ENCODE data around the gene GPR65.
"Not testable (repeated sequence)": the region's sequence is repeated elsewhere in the genome, so short reads cannot be mapped to it uniquely, and the experiment has no call there.

The GPR65 gene

DNA sequence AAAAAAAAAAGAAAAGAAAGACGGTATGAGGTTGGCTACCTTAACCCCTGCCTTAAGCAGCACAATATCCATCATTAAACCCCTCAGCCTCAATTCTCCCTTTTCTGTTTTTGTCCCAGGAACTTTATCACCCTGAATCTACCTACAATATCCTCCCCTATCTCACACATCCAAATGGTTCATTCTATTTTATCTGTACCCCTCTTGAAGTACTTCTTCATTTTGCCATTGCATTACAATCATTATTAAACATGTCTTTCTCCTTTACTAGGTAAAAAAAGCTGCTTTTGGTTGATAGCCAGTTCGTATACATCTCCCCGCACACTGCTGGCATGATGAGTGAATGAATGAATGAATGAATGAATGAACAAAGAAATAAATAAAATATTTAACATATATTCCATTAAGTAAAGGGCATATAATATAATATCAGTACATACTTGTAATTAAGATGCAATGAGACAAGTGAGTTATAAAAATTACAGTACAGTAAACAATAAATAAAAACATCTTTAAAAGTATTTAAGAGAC is 364 bp upstream of the GPR65 start:
- no peak for DNase-seq (ENCODE audit: low spot score)

DNA sequence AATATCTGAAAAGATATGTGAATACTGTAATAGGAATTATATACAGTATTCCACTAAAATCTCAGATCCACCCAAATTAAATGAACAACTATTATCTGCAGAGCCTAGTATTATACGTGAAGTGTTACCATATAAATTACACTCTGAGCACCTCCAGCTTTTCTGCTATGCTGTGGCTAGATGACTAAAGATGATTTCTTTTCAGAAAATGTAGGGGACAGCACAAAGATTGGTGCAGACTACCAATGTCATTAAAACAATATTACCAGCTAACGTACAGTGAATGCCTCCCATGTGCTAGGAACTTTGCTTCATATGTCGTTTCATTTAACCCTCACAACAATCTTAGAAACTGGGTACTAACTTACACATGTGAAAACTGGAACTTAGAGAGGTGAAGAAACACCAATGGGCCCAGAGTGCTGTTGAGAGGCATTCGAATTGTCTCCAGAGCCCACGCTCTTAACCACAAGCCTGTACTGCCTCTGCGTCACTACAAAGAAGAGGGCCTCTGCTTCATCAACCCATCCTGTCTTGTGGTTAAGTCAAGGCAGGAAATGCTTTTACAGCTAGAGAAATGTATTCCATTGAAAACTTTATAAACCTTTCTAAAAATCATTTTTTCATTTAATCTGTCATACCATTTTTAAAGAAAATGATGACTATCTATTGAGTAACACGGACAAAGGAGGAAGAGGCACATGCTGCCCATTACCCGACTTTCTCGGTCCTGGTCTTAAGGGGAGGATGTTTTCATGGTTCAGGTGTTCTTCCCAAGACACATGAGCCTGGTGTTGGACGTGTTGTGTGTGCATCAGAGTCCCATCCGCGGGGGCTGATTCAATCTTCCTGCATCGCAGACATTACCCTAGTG is 1.3 kb downstream of the GPR65 start:
- DNase-seq (ENCODE audit: low spot score): no peak

DNA sequence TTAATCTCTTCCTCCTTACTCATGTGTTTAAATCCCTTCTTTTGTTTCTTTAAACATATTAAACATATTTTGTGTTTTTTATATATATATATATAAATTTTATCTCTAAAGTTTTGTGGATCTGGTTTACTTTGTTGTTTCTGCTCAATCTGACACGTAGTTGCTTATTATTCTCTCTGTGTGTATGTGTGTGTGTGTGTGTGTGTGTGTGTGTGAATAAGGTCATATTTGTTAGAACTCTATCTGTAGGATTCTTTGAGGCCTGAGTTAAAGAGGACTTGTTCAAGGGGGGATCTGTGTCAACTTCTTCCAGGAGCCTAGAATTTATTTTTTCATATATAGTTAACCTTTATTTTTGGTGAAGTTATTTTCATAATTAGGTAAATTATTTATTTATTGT is 2.7 kb downstream of the GPR65 start:
- no peak for DNase-seq (ENCODE audit: low spot score)

DNA sequence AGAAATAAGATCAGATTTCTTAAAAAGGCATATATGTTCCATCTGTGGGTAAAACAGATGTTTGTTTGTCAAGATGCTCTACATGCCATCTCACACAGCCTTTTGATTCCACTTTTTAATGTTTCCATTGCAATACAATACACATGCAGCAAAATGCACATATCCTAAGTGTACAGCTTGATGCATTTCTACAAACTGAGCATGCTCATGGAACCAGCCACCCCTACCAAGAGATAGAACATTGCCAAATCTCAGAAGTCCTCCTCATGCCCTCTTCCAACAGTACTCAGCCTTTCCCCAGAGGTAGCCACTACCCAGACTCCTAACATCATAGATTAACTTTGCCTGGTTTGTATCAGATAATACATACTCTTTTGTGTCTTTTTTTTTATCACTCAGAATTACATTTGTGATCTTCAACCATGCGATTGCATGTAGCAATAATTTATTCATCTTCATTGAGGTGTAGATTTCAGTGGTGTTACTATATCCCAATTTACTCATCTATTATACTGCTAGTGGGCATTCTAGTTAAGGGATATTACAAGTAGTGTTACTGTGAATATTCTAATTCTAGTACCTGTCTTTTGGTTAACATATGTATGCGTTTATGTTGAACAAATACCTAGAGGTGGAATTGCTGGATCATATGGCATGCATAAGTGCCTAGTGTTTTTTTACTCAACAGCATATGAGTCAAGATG is 3.3 kb downstream of the GPR65 start:
- DNase-seq (ENCODE audit: low spot score): no peak

DNA sequence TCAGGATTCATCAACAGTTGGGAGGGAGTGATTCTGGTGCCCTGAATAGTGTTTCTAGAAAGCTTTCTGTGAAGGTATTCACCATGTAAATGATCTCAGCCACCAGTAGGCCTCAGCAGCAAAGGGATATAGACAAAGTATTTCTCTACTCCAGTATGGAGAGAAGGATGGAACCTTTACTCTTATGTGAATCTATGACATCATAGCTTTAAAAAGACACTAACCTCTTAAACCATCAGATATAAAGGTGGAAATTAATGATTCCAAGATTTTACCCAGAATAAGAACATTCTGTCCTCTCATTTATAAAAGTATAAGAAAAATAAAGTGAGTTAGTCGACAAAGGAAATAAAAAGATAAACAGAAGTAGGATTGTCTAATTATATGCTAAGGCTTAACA is 4.6 kb downstream of the GPR65 start:
- no peak for DNase-seq (ENCODE audit: low spot score)

DNA sequence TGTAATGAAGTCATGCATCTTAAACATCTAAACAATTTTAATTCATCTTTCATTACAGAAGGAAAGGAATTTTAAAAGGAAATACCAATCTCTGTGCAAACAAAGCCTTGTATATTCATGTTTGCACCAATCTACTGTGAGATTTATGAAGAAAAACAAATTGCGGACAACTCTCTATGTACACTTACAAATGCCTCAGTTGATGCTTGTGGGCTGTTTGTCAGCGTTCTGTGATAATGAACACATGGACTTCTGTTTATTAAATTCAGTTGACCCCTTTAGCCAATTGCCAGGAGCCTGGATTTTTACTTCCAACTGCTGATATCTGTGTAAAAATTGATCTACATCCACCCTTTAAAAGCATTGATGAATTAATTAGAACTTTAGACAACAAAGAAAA is 5.4 kb downstream of the GPR65 start:
- no peak for DNase-seq (ENCODE audit: low spot score)

DNA sequence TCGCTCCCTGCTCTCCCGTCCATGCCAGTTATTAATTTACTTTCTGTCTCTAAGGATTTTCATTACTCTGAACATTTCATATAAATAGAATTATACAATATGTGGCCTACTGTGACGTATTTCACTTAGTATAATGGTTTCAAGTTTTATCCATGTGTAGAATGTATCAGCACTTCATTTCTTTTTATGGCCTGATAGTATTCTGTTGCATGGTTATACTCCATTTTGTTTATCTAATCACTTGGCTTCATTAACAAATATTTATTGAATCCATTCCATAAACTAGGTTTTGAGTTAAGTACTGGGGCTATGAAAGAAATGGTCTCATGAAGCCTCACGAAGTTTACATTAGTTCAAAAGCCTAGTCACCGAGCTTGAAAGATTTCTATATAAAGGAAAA is 7.6 kb downstream of the GPR65 start:
- no peak for DNase-seq (ENCODE audit: low spot score)

DNA sequence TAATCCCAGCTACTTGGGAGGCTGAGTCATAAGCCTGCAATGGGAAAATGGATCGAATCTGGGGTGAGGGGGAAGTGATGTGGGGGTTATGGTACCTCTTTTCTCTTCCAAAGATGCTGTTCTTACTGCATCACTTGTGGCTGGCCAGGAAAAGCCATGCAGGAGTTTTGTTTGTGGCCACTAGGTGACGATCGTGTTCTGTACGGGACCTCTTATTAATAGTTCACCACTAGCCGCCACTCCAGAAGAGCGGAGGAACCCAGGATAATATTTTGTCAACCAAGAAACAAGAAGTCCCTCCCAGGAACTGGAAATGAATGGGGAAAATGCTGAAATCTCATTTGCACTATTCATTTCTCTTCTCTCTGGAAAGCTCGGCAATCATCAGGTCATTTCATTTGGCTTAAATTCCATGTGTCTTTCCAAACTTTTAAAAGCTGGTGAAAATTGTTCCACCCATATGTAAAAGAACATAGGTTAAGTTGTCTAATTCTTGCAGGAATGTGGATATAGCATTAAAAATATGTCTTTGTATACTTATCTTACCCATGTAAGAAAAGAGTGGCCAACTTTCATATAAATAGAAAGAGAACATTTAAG is 8.9 kb downstream of the GPR65 start:
- DNase-seq (ENCODE audit: low spot score): peak; percentile 78

DNA sequence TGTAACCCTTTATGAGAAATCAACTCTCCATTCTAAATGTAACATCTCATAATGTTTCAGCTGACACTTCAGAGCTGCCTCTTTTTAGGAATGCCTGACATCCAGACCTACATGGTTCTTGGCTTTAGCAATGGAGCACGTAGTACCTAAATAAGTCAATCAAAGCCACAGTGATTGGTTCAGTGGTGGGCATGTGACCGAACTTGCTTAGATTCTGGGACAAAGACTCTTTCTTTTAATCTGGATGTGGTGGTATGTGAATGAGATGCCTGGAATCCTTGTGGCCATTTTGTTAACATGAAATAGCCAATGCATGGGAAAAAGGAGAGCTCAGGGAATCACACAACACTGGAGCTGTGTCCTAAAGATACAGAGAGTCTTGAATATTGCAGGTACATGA is 11.8 kb downstream of the GPR65 start:
- no peak for DNase-seq (ENCODE audit: low spot score)

DNA sequence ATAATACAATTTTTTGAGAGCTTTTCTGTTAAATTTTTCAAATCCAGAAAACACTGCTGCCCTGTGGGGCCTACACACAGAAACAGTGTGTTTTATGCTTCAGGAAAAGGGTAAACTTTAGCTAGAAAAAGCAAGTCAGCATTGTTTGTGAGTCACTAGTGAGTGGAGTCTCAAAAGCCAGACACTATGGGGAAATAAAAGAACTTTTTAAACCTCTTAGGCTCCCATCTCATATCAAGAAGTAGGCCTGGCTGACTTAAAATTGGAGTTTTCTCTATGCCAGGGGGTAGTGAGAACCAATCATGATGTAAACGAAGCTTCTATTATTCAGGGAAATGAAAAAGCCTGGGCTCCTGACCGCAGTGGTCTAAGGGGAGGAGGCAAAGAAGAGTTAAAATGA is 12.6 kb downstream of the GPR65 start:
- no peak for DNase-seq (ENCODE audit: low spot score)

DNA sequence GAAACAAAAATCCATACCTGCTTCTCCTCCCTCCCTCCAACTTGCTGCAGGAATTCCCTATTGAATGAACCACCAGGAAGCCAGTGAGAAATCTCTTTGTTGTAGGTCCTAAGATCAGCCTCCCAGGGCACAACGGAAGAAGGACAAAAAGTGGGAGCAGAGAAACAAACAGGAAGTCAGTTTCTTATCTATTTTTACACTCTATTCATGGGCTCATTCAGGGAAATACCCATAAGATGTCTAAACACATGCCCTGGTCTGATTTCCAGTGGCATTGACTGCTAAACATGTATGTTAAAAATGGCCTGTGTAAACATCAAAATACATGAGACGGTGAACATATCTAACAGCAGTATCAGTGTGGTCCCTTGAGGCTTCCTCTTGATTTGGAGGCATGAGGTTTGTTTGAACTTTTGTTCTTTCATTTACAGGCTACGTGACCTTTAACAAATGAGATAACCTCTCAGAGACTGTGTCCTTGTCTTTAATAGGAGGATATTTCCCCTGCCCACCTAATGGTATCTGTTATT is 18.8 kb downstream of the GPR65 start:
- no peak for DNase-seq (ENCODE audit: low spot score)

DNA sequence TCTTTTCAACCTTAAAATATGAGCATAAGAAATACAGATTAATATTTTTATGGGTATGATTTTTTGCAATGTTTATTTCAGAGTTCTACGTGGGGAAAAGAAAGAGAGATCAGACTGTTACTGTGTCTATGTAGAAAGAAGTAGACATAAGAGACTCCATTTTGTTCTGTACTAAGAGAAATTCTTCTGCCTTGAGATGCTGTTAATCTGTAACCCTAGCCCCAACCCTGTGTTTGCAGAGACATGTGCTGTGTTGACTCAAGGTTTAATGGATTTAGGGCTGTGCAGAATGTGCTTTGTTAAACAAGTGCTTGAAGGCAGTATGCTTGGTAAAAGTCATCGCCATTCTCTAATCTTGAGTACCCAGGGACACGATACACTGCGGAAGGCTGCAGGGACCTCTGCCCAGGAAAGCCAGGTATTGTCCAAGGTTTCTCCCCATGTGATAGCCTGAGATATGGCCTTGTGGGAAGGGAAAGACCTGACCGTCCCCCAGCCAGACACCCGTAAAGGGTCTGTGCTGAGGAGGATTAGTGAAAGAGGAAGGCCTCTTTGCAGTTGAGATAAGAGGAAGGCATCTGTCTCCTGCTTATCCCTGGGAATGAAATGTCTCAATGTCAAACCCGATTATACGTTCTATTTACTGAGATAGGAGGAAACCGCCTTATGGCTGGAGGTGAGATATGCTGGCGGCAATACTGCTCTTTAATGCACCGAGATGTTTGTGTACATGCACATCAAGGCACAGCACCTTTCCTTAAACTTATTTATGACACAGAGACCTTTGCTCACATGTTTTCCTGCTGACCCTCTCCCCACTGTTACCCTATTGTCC is 19.5 kb downstream of the GPR65 start:
- DNase-seq (ENCODE audit: low spot score): not testable (repeated sequence)

DNA sequence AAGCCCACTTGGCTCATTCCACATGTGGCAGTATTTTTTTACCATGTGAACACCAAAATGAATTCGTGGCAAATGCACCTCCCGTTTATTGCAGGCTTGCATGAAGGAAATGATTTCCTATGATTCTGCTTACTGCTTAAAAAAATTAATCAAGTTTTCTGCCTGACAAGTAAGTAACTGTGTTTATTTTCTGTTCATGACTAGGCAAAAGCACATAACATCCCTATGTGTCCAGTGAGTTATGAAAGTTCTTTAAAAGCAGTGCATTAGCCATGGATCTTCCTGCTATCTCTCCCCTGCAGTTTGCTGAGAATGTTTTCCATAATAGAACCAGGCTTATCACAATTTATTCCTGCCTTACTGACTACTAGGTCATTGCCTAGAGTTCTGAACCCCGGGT is 20.4 kb downstream of the GPR65 start:
- DNase-seq (ENCODE audit: low spot score): no peak

DNA sequence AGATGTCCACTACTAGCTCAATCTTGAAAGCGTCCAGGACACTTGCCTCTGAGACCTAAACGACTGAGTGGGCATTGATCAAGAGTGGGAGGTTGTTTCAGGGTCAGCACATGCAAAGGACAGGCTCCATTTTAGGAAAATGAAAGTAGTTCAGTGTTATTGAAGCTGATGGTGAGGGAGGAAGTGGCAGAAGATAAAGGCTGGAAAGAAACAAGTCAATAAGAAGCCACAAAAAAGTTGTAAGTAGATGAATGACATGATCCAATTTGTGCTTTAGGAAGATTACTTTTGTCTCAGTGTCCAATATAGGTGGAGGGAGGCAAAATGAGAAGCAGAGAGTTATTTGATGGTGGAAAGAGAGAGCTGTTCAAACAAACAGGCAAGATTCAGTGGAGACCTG is 22.0 kb downstream of the GPR65 start:
- no peak for DNase-seq (ENCODE audit: low spot score)

DNA sequence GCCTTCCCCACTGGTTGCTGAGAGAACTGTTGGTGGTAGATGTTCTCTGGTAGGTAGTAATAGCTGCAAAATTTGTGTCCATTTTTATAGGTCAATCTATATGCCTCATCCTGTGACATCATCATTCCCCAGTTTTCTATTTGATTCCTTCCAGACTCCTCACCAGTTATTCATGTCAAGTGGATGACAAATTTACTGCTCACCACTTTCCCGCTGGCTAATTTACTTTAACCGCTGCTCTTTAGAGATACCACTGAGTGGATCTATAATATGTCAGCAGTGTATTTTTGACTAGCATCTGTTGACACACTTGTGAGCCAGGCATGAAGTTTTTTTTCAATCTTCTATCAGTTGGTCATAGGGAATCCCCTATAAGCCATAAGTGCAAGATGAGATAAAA is 24.6 kb downstream of the GPR65 start:
- DNase-seq (ENCODE audit: low spot score): peak; percentile 45

DNA sequence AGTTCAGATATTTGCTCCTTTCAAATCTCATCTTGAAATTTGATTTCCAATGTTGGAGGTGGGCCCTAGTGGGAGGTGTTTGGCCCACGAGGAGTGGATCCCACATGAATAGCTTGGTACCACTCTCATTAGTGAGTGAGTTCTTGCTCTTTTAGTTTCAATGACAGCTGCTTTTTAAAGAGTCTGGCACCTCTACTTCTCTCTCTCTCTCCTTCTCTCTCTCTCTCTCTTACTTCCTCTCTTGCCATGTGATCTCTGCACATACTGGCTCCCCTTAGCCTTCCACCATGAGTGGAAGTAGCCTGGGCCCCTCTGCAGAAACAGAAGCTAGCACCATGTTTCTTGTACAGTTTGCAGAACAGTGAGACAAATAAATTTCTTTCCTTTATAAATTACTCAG is 25.1 kb downstream of the GPR65 start:
- no peak for DNase-seq (ENCODE audit: low spot score)

DNA sequence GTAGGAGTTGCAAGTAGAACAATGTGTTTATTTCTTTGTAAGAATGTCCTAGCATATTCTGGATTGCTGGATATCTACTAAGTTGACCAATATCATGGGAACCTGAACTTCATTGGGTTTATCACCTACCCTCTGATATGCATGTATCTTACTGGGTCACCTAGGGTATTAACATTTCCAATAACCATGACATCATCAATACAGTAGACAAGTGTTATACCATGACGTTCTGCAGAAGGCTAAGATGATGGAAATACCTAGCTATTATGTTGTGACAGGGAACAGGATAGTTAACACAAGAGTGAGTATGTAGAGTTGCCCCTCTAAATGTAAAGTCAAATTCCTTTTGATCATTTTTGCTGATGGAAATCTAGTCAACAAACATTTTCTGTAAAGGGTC is 26.0 kb downstream of the GPR65 start:
- no peak for DNase-seq (ENCODE audit: low spot score)

DNA sequence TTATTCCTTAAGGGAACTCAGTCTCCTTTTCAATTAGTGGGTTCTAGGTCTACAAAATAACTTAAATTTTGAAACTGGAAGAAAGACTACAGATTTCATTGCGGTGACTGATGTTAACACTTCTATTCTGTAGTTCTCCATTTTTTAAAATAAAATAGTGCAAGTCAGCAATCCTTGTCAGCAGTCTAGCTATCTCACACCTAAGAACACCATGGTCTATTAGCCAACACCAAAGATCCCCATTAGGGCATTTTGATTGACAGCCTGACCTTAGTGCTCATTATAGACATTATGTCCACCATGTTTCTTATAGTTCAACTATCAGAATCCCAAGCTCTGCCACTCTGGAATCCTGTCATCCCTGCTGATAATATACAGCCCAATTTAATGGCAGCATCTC is 27.4 kb downstream of the GPR65 start:
- DNase-seq (ENCODE audit: low spot score): no peak

DNA sequence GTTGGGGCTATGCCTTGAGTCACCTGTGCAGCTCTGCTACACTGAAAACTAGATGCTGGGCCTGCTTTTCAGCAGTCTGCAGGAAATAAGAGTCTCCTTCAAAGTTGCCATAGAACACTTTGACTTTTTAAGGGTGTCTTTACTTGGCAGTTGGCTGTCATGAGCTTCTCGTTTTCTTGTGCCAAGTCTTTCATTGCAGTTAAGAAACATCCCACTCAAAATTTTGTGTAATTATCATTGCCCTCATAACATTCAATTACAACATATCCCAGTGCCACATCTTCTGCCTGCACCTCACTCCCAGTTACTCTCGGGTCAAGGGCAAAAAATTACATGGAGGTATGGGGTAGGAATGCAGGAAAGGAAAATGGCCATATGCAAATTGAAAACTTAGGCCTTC is 29.1 kb downstream of the GPR65 start:
- no peak for DNase-seq (ENCODE audit: low spot score)

DNA sequence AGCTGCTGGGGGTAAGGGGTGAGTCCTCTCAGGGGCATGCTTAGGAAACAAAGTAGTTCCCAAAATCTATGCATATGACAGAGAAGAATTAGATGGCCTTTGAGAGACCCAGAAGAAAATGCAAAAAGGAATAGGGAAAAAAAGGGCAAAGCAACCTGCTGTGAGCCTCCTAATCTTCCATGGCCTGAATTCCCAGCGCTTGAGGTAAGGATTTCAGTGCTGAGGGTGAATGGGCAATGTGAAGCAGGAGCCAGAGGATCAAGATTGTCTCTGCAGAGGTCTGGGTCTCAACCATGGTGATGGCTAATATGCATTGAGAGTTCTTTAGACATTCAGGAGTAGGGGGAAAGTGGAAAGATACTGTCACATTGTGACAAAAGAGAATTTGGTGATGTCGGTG is 31.5 kb downstream of the GPR65 start:
- DNase-seq (ENCODE audit: low spot score): no peak

DNA sequence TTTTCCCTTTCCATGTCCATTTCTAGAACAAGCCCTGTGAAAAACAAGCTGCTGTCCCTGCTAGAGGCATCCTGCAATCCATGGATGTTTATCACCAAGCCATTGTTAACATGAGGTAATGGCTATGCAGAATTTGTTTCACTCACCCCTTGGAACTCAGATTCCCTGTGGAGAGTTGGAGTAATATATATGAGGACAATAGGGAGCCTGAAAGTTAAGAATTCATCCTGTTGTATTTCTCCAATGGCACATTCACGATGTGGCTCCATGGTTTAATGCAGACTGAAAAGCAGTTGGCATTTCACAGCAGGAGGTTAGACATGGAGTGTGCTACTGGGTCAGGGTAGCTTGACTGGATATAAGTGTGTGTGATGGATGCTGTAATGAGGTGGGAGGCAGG is 32.4 kb downstream of the GPR65 start:
- DNase-seq (ENCODE audit: low spot score): no peak

DNA sequence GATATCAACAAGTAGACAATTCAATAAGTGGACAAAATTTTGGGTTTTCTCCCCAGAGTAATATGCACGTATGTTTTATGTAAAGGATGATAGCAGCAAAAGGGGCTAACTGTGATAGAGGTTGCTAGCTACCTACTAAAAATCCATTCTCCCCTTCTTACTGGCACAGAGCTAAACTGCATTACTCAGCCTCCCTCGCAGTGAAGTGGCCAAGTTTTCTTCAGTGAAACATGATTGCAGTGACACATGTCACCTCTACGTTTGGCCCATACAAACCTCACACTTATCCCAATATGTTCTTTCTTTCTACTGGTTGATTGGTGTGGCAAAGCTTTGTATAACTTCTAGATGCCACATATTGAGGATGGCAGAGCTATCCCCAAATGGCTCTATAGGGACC is 34.3 kb downstream of the GPR65 start:
- no peak for DNase-seq (ENCODE audit: low spot score)

Measured in RKO (cell line).